ENCODE results near the gene FOXE1.

DNA sequence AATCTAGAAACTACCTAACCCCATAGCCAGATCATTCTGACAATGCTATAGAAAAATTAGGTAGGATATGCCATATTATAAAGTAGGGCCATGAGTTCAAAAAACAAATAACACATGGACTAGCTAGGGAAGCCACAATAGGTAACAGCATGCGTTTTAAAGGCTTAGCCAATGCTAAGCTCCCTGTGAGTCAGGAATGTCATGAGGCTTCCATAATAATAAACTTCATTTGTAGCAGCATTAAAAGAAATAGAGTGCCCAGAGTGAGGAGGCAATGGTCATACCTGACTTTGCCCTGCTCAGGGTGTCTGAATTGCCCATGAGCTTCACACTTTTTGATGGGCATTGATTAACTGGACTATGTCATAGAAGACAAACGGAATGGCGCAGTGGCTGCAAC lies 15.8 kb downstream of the FOXE1 start:
- TF ChIP-seq, protein P1, sequence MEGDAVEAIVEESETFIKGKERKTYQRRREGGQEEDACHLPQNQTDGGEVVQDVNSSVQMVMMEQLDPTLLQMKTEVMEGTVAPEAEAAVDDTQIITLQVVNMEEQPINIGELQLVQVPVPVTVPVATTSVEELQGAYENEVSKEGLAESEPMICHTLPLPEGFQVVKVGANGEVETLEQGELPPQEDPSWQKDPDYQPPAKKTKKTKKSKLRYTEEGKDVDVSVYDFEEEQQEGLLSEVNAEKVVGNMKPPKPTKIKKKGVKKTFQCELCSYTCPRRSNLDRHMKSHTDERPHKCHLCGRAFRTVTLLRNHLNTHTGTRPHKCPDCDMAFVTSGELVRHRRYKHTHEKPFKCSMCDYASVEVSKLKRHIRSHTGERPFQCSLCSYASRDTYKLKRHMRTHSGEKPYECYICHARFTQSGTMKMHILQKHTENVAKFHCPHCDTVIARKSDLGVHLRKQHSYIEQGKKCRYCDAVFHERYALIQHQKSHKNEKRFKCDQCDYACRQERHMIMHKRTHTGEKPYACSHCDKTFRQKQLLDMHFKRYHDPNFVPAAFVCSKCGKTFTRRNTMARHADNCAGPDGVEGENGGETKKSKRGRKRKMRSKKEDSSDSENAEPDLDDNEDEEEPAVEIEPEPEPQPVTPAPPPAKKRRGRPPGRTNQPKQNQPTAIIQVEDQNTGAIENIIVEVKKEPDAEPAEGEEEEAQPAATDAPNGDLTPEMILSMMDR (IDR thresholded peaks at IDR 0.05), result no peak
- TF ChIP-seq, protein P2, sequence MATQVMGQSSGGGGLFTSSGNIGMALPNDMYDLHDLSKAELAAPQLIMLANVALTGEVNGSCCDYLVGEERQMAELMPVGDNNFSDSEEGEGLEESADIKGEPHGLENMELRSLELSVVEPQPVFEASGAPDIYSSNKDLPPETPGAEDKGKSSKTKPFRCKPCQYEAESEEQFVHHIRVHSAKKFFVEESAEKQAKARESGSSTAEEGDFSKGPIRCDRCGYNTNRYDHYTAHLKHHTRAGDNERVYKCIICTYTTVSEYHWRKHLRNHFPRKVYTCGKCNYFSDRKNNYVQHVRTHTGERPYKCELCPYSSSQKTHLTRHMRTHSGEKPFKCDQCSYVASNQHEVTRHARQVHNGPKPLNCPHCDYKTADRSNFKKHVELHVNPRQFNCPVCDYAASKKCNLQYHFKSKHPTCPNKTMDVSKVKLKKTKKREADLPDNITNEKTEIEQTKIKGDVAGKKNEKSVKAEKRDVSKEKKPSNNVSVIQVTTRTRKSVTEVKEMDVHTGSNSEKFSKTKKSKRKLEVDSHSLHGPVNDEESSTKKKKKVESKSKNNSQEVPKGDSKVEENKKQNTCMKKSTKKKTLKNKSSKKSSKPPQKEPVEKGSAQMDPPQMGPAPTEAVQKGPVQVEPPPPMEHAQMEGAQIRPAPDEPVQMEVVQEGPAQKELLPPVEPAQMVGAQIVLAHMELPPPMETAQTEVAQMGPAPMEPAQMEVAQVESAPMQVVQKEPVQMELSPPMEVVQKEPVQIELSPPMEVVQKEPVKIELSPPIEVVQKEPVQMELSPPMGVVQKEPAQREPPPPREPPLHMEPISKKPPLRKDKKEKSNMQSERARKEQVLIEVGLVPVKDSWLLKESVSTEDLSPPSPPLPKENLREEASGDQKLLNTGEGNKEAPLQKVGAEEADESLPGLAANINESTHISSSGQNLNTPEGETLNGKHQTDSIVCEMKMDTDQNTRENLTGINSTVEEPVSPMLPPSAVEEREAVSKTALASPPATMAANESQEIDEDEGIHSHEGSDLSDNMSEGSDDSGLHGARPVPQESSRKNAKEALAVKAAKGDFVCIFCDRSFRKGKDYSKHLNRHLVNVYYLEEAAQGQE (IDR thresholded peaks at IDR 0.05; ENCODE audit: insufficient read depth in 1 of 2, low read depth in 2 of 2, low read length in 1 of 2), result no peak
- TF ChIP-seq POLR2AphosphoS5 (IDR thresholded peaks at IDR 0.05; ENCODE audit: low read depth, low read length), result no peak
- TF ChIP-seq TCF7L2 (IDR thresholded peaks at IDR 0.05; ENCODE audit: low read depth, low read length), result no peak
- TF ChIP-seq SIN3A (IDR thresholded peaks at IDR 0.05; ENCODE audit: borderline replicate concordance, insufficient read depth, low read depth, low read length), result no peak
